ENCODE data around the gene SFMBT2. TPM values are rescaled to one million over a fixed set of nuclear protein-coding genes. Genes with fewer than 3 reads are reported as not detected.

SFMBT2 gene
- total RNA-seq, 6 experiments from 2014 or later, result 0.03 to 0.12 (median 0.06) TPM

GRCh38 chr10:7405637-7406036 lies 5.2 kb downstream of the SFMBT2 start:
- H3K4me1 Mint-ChIP-seq (ENCODE audit: low read depth), result peaks cover 14% of the 10 kb centered on the region
- no peak for TF ChIP-seq CTCF (IDR thresholded peaks at IDR 0.05)
- H3K27ac Mint-ChIP-seq, result no peak overlapping the region
- no peak for DNase-seq
- peaks cover 18% of the 10 kb centered on the region for H3K27me3 Mint-ChIP-seq (ENCODE audit: insufficient read depth)
- peaks cover 4% of the 10 kb centered on the region; the same call in 1 of the 2 replicates for H3K9me3 Mint-ChIP-seq
- H3K36me3 Mint-ChIP-seq (ENCODE audit: low read depth), result no peaks in the 10 kb centered on the region
- H3K4me3 Mint-ChIP-seq, result no peak overlapping the region

GRCh38 chr10:7403620-7404019 lies 7.2 kb downstream of the SFMBT2 start:
- Mint-ChIP-seq H3K36me3 (ENCODE audit: low read depth) (no peaks in the 10 kb centered on the region), H3K4me3 (no peak overlapping the region), H3K27ac (no peak overlapping the region), H3K27me3 (ENCODE audit: insufficient read depth) (peaks cover 3% of the 10 kb centered on the region; the same call in 1 of the 2 replicates), H3K9me3 (peaks cover 4% of the 10 kb centered on the region; the same call in 1 of the 2 replicates), H3K4me1 (ENCODE audit: low read depth) (no peaks in the 10 kb centered on the region; the same call in 1 of the 2 replicates)
- TF ChIP-seq CTCF (IDR thresholded peaks at IDR 0.05), result no peak
- no peak for DNase-seq

- no peak for DNase-seq
- no peak overlapping the region for H3K4me3 Mint-ChIP-seq
- H3K27ac Mint-ChIP-seq, result no peak overlapping the region
- H3K36me3 Mint-ChIP-seq (ENCODE audit: low read depth), result no peaks in the 10 kb centered on the region
- TF ChIP-seq CTCF (IDR thresholded peaks at IDR 0.05), result no peak
- no peaks in the 10 kb centered on the region for H3K4me1 Mint-ChIP-seq (ENCODE audit: low read depth)
- H3K27me3 Mint-ChIP-seq (ENCODE audit: insufficient read depth), result peaks cover 3% of the 10 kb centered on the region; the same call in 1 of the 2 replicates
- peaks cover 4% of the 10 kb centered on the region; the same call in 1 of the 2 replicates for H3K9me3 Mint-ChIP-seq
Observed at GRCh38 chr10:7401782-7402181, 9.1 kb downstream of the SFMBT2 start.

GRCh38 chr10:7401156-7401555 lies 9.7 kb downstream of the SFMBT2 start:
- Mint-ChIP-seq H3K27me3 (ENCODE audit: insufficient read depth) (no peaks in the 10 kb centered on the region), H3K4me3 (no peak overlapping the region), H3K9me3 (peaks cover 8% of the 10 kb centered on the region), H3K27ac (no peak overlapping the region), H3K36me3 (ENCODE audit: low read depth) (no peaks in the 10 kb centered on the region), H3K4me1 (ENCODE audit: low read depth) (no peaks in the 10 kb centered on the region)
- TF ChIP-seq CTCF (IDR thresholded peaks at IDR 0.05), result no peak
- DNase-seq, result no peak

- Mint-ChIP-seq H3K36me3 (ENCODE audit: low read depth) (no peaks in the 10 kb centered on the region), H3K27me3 (ENCODE audit: insufficient read depth) (no peaks in the 10 kb centered on the region)
Observed at GRCh38 chr10:7400068-7400715, 10.6 kb downstream of the SFMBT2 start.

More at GRCh38 chr10:7400068-7400715, 10.6 kb downstream of the SFMBT2 start:
- Mint-ChIP-seq H3K9me3 (peaks cover 15% of the 10 kb centered on the region), H3K4me3 (no peak overlapping the region), H3K27ac (no peak overlapping the region), H3K4me1 (ENCODE audit: low read depth) (no peaks in the 10 kb centered on the region)
- no peak for TF ChIP-seq CTCF (IDR thresholded peaks at IDR 0.05)
- DNase-seq, result no peak

Measured in HFFc6 (cell line).